DMS153 (cell line): ENCODE measurements around the gene PAQR8.

ENCODE experiments used
- DNase-seq: peaks from one replicate; lab custom pipeline; 2025; lab: John Stamatoyannopoulos, UW

Gene PAQR8

GRCh38 chr6:52347818-52348217 is 14.1 kb upstream of the PAQR8 start:
- DNase-seq: no peak

- DNase-seq: no peak
Measured at GRCh38 chr6:52351879-52352238, 10.1 kb upstream of the PAQR8 start.

GRCh38 chr6:52352239-52353018 is 9.5 kb upstream of the PAQR8 start:
- DNase-seq: peak; percentile 97

- no peak for DNase-seq
Measured at GRCh38 chr6:52356017-52356416, 5.9 kb upstream of the PAQR8 start.

DNA sequence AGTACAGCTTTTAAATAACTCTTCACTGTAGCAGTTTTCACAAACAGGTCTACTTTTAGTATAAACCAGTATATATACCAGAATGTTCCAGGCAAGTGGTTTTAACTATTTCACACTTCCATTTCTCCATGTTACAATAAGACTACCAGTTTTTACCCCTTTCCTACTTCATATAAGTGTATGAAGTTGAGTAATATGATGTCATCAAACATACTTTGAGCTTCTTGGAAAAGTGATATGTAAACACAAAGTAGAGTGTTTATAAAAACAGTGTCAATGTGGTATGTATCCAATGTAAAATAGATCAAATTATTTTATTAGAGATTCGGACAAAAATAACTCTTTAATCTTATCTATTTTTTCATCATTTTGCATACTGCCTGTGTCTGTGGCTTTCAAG is 2.5 kb upstream of the PAQR8 start:
- no peak for DNase-seq

DNA sequence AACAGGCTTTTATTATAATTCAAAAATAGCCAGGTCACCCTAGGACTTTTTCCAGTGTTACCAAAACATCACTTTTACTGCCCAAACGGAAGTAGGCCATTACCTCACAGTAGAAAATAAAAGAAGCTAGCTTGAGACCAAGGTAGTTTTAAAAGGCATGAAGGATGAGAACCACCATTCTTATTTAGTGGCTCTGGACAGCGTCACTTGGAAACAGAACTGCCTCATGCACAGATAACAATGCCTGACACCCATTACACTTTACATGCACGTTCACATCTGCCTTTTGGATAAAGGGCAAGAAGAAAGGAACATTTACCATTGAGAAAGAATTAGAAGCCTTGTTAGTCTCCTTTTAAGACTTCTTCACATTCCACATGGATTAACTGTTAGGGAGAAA is 1.9 kb upstream of the PAQR8 start:
- DNase-seq: no peak

- DNase-seq: no peak
Measured at GRCh38 chr6:52360601-52361413, 1.1 kb upstream of the PAQR8 start.

DNA sequence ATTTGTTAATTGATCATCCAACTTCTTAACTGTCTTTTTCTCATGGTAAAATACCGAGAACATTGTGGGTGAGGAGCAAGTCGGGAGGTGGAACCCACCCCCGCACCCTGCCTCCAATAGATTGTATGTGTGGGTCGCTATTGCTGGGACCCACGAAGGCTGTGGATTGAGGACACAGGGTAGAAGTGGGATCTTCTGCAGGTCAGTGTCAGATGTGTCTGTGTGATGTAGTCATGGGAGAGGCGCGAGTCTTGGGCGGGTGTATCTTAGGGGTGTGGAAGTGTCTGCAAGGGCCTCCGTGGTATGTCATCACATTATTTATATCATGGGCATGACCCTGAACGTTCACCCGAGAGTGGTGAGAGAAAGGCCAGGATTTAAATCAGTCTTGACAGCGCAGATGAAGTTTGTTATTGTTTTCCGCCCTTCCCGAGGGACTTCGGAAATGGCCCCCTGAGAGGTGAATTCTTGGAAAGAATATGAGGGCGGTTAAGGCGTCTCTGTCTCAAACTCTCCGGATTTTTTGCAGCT is 472 bp upstream of the PAQR8 start:
- no peak for DNase-seq

- DNase-seq: no peak
Measured at GRCh38 chr6:52362443-52363227, 684 bp downstream of the PAQR8 start.

- DNase-seq: no peak
Measured at GRCh38 chr6:52363228-52363867, 1.4 kb downstream of the PAQR8 start.

GRCh38 chr6:52364480-52365166 is 2.7 kb downstream of the PAQR8 start:
- no peak for DNase-seq

DNA sequence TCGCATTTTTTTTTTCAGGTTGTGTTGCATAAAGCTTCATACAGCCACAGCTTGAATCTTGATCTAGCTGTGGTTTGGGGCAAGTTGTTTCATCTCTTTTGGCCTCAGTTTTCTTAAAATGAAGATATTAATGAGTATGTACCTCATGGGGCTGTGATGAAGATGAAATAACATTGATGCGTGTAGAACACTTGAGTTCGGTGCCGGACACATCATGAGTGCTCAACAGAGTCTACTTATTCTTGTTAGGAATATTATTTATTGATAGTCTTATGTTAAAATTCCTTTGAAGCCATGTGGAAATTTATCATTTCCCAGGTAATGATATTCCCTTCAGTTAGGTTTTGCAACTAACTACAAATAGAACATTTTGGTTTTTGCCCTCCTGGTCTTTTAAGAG is 3.4 kb downstream of the PAQR8 start:
- DNase-seq: no peak

DNA sequence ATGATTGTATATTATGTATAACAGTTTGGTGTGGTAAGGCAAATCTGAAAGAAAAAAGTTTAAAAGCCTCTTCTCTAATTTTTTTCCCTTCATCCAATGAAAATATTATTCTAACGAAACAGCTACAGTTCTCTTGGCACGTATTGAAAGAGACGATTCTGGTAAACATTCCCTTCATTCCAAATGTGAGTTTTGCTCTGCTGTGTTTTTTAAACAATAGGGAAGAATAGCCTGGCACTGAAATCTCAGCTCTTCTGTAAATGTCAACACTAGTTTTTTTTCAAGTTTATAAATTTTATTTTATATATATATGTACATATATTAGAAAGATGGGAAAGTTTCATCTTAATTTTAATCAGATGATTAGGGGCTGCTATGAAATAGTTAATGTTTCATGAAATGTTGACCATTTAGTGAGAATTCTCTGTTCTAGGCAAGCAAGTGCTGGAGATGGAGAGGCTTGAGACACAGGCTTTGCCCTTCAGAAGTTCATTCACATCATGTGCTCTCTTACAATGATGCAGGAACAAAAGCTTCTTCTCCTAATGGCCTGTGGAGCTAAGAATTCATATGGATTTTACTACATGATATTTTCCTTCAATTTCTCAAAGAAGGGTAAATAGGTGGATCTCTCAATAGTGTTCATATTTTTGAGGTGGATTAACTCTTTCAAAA is 4.1 kb downstream of the PAQR8 start:
- no peak for DNase-seq

DNA sequence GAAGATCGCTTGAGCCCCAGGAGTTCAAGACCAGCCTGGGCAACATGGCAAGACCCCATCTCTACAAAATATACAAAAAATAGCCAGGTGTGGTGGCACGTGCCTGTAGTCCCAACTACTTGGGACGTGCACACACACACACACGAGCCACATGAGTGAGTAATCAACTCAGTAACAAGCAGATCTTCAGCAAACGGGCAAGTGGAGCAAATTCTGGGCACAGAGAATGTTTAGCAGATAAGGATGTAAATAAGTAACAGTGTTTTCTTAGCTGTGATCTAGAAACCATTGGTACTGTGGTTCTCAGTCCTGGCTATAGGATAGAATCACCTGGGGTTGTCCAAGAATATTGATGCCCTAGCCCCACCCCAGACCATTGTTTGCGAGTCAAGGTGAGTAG is 6.1 kb downstream of the PAQR8 start:
- no peak for DNase-seq

DNA sequence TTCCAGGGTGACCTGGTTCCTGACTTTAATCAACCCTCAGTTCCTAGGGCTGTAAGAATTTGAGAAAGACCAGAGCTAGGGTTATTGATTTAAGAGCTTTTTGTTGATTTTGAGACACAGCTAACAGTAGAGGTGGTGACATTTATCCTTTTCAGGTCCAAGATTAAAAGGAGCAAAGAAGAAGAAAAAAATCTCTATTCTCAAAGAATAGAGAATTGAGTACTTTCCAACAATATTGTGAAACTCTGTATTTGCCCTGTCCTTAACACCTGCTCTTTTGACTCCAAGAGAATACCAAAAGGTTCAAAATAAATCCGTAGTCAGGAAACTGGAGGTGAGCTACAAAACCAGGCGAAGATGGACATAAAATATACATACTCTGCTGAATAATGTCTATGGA is 7.3 kb downstream of the PAQR8 start:
- DNase-seq: no peak

DNA sequence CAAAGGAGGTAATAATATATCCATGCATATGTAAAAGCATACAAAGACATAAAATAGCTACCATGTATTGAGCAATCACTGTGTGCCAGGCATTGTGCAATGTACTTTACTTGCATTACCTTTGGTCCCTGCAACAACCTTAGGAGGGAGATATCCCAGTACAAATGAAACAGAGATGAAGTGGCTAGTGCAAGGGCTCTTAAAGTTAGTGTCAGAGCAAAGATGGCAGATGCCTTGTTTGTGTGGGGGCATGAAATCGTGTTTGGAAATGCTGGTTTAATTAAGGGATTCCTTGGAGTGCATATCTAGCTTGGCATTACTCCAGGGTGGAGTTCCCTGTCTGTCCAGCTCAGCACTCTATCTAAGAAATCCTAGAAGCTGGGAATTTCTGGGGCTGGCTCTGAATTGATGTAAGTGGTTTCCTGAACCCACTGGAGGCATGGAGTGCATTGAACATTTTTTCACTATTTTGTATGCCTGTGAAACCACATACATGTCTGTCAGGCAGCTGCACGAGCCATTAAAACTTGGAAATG is 9.8 kb downstream of the PAQR8 start:
- DNase-seq: no peak

- no peak for DNase-seq
Measured at GRCh38 chr6:52373151-52373690, 11.3 kb downstream of the PAQR8 start.

DNA sequence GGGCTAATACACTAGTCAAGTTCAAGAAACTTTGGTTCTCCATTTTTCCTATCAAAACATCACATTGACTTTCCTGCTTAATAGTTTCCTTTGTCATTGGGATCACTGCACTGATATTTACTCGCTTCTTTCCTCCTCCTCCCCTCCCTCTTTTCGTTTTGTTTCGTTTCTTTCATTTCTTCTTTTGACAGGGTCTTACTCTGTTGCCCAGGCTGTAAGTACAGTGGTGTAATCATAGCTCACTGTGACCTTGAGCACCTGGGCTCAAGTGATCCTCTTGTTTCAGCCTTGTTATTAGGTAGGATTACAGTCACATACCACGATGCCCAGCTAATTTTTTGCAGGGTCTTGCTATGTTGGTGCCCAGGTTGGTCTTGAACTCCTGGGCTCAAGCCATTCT is 12.3 kb downstream of the PAQR8 start:
- no peak for DNase-seq

- no peak for DNase-seq
Measured at GRCh38 chr6:52375780-52376556, 14.0 kb downstream of the PAQR8 start.
